Fibroblast of lung (primary cell): Measurements from ENCODE around the gene PDSS2.

Source experiments
- CTCF ChIP-seq, 2 donors: IDR thresholded peaks in 1 of 2; conservative IDR thresholded peaks in 1 of 2; 1 replicate in 1 of 2; 2 replicates in 1 of 2; pipeline ENCODE4 v1.5.1; 2011 to 2012; ENCODE audit warnings: low read length in 2 of 2, control low read depth in 1 of 2, inconsistent platforms in 1 of 2, low read depth in 1 of 2, mild to moderate bottlenecking in 1 of 2
- EZH2 ChIP-seq: IDR thresholded peaks from 2 replicates; pipeline ENCODE4 v1.5.1; 2012; ENCODE audit warnings: low read length, control low read depth, mild to moderate bottlenecking; ENCODE audit errors: missing control alignments

GRCh38 chr6:107448776-107449175, 10.6 kb downstream of the PDSS2 start:
- TF ChIP-seq CTCF (conservative IDR thresholded peaks at IDR 0.05 in 1 of 2, IDR thresholded peaks at IDR 0.05 in 1 of 2; ENCODE audit: low read depth in 1 of 2, low read length in 2 of 2) (no peak), EZH2 (no peak)
